HepG2 (cell line): ENCODE results near the gene IRF2. TPM values are rescaled to one million over a fixed set of nuclear protein-coding genes. Genes with fewer than 3 reads are reported as not detected.

Experiments used
- NFE2L2 ChIP-seq: fragments of 150-350 bp; IDR thresholded peaks from 2 replicates; pipeline ENCODE4 v1.6.1; 2014; ENCODE audit warnings: low read length
- PCBP1 ChIP-seq: fragments of 200-400 bp; formaldehyde crosslinking; IDR thresholded peaks from 2 replicates; pipeline ENCODE4 v1.6.1; 2017; ENCODE audit warnings: mild to moderate bottlenecking, low read depth, low read length, borderline replicate concordance
- RBM39 ChIP-seq: fragments of 200-400 bp; formaldehyde crosslinking; IDR thresholded peaks from one replicate; pipeline ENCODE4 v1.6.1; 2018; ENCODE audit warnings: antibody characterized with exemption, mild to moderate bottlenecking, low read depth, low read length; ENCODE audit not compliant: poor library complexity, severe bottlenecking
- SMAD1 ChIP-seq: sonication (generic); formaldehyde crosslinking; IDR thresholded peaks from 2 replicates; pipeline ENCODE4 v1.4.0; 2020; ENCODE audit warnings: missing genetic modification reagents, low read depth, mild to moderate bottlenecking, borderline replicate concordance
- ZBTB40 ChIP-seq, 2 experiments: fragments of 450-650 bp in 1 of 2; sonication (generic) in 1 of 2; formaldehyde crosslinking in 1 of 2; IDR thresholded peaks; 2 replicates each; pipeline versions ENCODE4 v1.6.1 to v1.8.0; 2016 to 2022; ENCODE audit warnings: antibody characterized with exemption in 1 of 2, mild to moderate bottlenecking in 1 of 2, missing genetic modification reagents in 1 of 2
- ZBTB7A ChIP-seq: sonication (generic); formaldehyde crosslinking; IDR thresholded peaks from 2 replicates; pipeline ENCODE4 v1.8.0; 2022; ENCODE audit warnings: mild to moderate bottlenecking, missing genetic modification reagents
- ZNF609 ChIP-seq: sonication (generic); formaldehyde crosslinking; IDR thresholded peaks from 2 replicates; pipeline ENCODE4 v1.4.0; 2020; ENCODE audit warnings: mild to moderate bottlenecking, missing genetic modification reagents, borderline replicate concordance
- polyA plus RNA-seq, 8 experiments: library from polyadenylated mRNA; depleted of rRNA in 3 of 8; stranded (reverse) in 7 of 8; unstranded in 1 of 8; fragments of >200 nt; fragmentation: Illumina TruSeq in 4 of 8; extraction: Trizol in 4 of 8; gene quantifications; 2 replicates each; pipeline versions ENCODE4 v1.2.1 to v1.2.3, GENCODE V29; 2011 to 2016; ENCODE audit warnings: low read depth in 4 of 8, missing spikeins in 1 of 8, mixed read lengths in 1 of 8; ENCODE audit not compliant: insufficient read depth in 1 of 8
- total RNA-seq, 5 experiments: library from RNA; depleted of rRNA; stranded (reverse); fragments of >200 nt; fragmentation: Illumina TruSeq; extraction: Trizol; gene quantifications; 2 replicates each; pipeline ENCODE4 v1.2.3, GENCODE V29; 2016; ENCODE audit warnings: low read depth in 1 of 5

IRF2 gene
- total and polyA plus RNA-seq, 2 of the 13 experiments (the other 11 are each of a cell fraction or from before 2014, with no cell fraction given): 15.5 to 28.8 TPM

GRCh38 chr4:184474263-184475095 is at the start of gene IRF2 (continued):
- TF ChIP-seq ZNF609 (CRISPR knock-in tag): peak; percentile 72; the same call in 1 of the 2 replicates
- TF ChIP-seq ZBTB7A (CRISPR knock-in tag): no peak
- no peak for TF ChIP-seq SMAD1
- TF ChIP-seq RBM39: peak; percentile 72
- TF ChIP-seq NFE2L2: no peak
- no peak for TF ChIP-seq ZBTB40 (IDR thresholded peaks at IDR 0.05)
- peak; percentile 43; the same call in 1 of the 2 replicates for TF ChIP-seq ZBTB40 (CRISPR knock-in tag; IDR thresholded peaks at IDR 0.05)
- 0 out of 2 replicates have a peak, but pooled peaks have one; percentile 64 for TF ChIP-seq PCBP1
